Progenitor cell of endocrine pancreas (in vitro differentiated cells): Measurements from ENCODE around the gene HSPBAP1. TPM values are rescaled to one million over a fixed set of nuclear protein-coding genes. Genes with fewer than 3 reads are reported as not detected.

ENCODE experiments used
- DNase-seq: peaks from one replicate; pipeline ENCODE4 v3.0.0; 2021; ENCODE audit warnings: low spot score; ENCODE audit not compliant: unreplicated experiment
- H3K27ac Mint-ChIP-seq: 2 replicates; pipeline ENCODE4 v1.8.0; 2021; ENCODE audit warnings: mild to moderate bottlenecking, moderate library complexity, mixed read lengths
- H3K27me3 Mint-ChIP-seq: 2 replicates; pipeline ENCODE4 v1.8.0; 2021; ENCODE audit warnings: mixed read lengths
- H3K36me3 Mint-ChIP-seq: 2 replicates; pipeline ENCODE4 v1.8.0; 2022; ENCODE audit warnings: mixed read lengths; ENCODE audit not compliant: insufficient read depth
- H3K4me1 Mint-ChIP-seq: 2 replicates; pipeline ENCODE4 v1.8.0; 2021; ENCODE audit warnings: low read depth, mixed read lengths
- H3K4me3 Mint-ChIP-seq: 2 replicates; pipeline ENCODE4 v1.8.0; 2021; ENCODE audit warnings: low read depth, mild to moderate bottlenecking, moderate library complexity, mixed read lengths
- H3K9me3 Mint-ChIP-seq: 2 replicates; pipeline ENCODE4 v1.8.0; 2021; ENCODE audit warnings: low read depth, mixed read lengths
- total RNA-seq: library from RNA; stranded (reverse); gene quantifications from 2 replicates; pipeline ENCODE4 v1.2.1, GENCODE V29; 2021
- TF ChIP-seq, protein P1 (sequence below): fragments of 200-600 bp; sonication (generic); IDR thresholded peaks from one replicate; pipeline ENCODE4 v1.5.0; 2021; ENCODE audit warnings: antibody characterized with exemption, mild to moderate bottlenecking; ENCODE audit not compliant: unreplicated experiment

Gene HSPBAP1
- total RNA-seq, 1 donor from 2014 or later = 11.9 TPM

- Mint-ChIP-seq H3K4me3 (no peak overlapping the region), H3K9me3 (peaks cover 4% of the 10 kb centered on the region), H3K4me1 (peaks cover 2% of the 10 kb centered on the region), H3K27me3 (no peaks in the 10 kb centered on the region), H3K27ac (no peak overlapping the region), H3K36me3 (peaks cover 7% of the 10 kb centered on the region)
- TF ChIP-seq, protein P1, sequence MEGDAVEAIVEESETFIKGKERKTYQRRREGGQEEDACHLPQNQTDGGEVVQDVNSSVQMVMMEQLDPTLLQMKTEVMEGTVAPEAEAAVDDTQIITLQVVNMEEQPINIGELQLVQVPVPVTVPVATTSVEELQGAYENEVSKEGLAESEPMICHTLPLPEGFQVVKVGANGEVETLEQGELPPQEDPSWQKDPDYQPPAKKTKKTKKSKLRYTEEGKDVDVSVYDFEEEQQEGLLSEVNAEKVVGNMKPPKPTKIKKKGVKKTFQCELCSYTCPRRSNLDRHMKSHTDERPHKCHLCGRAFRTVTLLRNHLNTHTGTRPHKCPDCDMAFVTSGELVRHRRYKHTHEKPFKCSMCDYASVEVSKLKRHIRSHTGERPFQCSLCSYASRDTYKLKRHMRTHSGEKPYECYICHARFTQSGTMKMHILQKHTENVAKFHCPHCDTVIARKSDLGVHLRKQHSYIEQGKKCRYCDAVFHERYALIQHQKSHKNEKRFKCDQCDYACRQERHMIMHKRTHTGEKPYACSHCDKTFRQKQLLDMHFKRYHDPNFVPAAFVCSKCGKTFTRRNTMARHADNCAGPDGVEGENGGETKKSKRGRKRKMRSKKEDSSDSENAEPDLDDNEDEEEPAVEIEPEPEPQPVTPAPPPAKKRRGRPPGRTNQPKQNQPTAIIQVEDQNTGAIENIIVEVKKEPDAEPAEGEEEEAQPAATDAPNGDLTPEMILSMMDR = no peak
- no peak for DNase-seq
Observed at GRCh38 chr3:122785231-122785630, 8.4 kb downstream of the HSPBAP1 start.

DNA sequence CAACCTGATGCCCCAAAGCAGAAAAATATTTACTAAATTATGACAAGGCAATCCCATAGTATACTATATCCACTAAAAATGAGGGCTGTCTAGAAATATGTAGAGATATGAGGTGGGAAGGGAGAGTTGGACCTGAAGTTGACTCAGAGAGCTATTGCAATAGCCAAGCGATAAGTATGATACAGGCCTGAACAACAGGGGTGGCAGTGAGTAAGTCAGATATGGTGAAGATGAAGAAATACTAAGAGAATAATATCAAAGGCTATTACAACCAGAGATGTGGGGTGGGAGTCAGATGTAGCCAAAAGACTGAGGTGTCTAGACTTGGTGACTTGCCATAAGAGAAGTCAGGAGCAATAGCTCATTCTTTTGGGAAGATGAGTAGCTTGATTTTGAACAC, 9.2 kb downstream of the HSPBAP1 start:
- Mint-ChIP-seq H3K9me3 (peaks cover 4% of the 10 kb centered on the region), H3K27me3 (no peaks in the 10 kb centered on the region), H3K27ac (no peak overlapping the region), H3K4me3 (no peak overlapping the region), H3K36me3 (peaks cover 7% of the 10 kb centered on the region), H3K4me1 (peaks cover 2% of the 10 kb centered on the region)
- no peak for DNase-seq
- TF ChIP-seq, protein P1 = no peak

DNA sequence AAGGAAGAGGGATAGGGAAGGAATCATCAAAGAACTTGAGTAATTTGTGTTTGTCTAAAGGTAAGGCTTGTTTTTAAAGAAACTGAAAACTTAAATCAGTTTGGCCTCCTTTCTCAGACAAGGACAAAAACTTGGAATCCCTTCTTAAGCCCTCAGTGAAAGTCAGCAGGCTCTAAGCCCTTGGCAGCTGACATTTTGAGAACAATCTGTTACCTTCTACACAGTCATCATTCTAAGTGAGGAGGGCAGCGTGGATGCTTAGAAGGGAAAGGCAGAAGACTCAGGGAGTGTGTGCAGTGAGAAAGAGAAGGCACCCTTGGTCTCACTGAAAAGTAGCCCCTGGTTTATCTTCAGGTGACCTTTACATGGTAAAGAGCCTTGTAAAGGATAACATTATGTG, 10.8 kb downstream of the HSPBAP1 start:
- H3K4me3 Mint-ChIP-seq = no peak overlapping the region
- H3K4me1 Mint-ChIP-seq = no peaks in the 10 kb centered on the region
- H3K36me3 Mint-ChIP-seq = peaks cover 7% of the 10 kb centered on the region
- DNase-seq = no peak
- H3K27me3 Mint-ChIP-seq = no peaks in the 10 kb centered on the region
- peaks cover 4% of the 10 kb centered on the region for H3K9me3 Mint-ChIP-seq
- no peak overlapping the region for H3K27ac Mint-ChIP-seq
- TF ChIP-seq, protein P1 = no peak

DNA sequence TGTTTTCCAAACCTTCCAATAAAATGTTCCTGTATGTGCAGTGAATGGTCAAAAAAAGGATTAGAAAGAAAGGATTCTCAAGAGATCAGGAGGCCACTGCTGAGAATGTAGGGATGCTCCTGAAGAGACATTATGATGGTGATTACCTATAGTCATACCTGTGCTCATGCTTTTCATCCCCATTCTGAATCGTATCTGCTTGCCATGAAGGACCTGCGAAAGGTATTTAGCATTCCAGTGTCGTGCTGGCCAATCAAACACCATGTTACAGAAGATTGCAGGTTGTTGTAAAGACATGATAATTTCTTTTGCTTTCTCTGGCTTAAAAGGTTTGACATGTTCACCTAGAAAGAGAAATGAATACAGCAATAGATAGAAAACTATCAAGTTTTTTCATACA, 16.1 kb downstream of the HSPBAP1 start:
- Mint-ChIP-seq H3K4me3 (no peak overlapping the region), H3K36me3 (peaks cover 6% of the 10 kb centered on the region), H3K27ac (no peak overlapping the region), H3K9me3 (peaks cover 4% of the 10 kb centered on the region), H3K4me1 (no peaks in the 10 kb centered on the region), H3K27me3 (no peaks in the 10 kb centered on the region)
- TF ChIP-seq, protein P1 = no peak
- DNase-seq = no peak

GRCh38 chr3:122776675-122777468, 16.8 kb downstream of the HSPBAP1 start:
- peaks cover 4% of the 10 kb centered on the region for H3K9me3 Mint-ChIP-seq
- H3K4me3 Mint-ChIP-seq = no peak overlapping the region
- peaks cover 6% of the 10 kb centered on the region for H3K36me3 Mint-ChIP-seq
- H3K27ac Mint-ChIP-seq = no peak overlapping the region
- no peaks in the 10 kb centered on the region for H3K27me3 Mint-ChIP-seq
- DNase-seq = no peak
- TF ChIP-seq, protein P1 = no peak
- no peaks in the 10 kb centered on the region for H3K4me1 Mint-ChIP-seq
